EH (cell line): ENCODE measurements around the gene CLSTN2.

Experiments
- DNase-seq: peaks from one replicate; pipeline ENCODE4 v3.0.0-alpha.2; 2015; ENCODE audit warnings: low read depth

CLSTN2 gene

GRCh38 chr3:140053794-140054193 is 118.8 kb downstream of the CLSTN2 start:
- DNase-seq = no peak

DNA sequence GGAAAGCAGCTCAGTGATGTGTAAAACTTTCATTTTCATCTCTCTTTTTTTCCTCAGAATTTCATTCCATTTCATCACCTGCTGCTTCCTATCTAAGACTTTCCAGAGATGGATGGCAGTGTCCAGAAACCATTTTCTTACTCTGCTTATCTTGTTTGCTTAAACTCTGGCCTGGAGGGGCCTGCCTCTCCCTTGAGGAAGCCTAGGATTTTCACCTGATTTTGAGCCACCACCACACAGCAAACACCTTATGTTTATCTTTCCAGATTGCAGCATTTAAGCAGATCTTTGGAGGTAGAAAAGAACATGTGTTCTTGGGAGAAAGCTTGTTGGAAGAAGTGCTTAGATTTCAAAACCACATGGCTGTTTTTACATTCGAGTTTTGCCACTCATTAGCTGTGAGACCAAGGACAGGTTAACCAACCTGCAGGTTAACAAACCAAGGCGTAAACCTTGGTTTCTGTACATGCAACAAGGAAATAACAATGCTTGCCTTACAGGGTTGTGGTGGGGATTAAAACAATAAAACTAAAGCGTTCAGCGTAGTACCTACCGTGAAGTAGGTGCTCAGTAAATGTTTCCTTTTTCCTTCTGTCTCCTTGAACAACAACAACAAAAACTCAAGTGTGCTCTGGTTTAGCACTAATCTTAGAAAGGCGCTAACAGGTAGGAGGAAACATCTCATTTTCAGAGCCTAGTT is 120.3 kb downstream of the CLSTN2 start:
- DNase-seq = no peak

GRCh38 chr3:140056047-140056446 is 121.1 kb downstream of the CLSTN2 start:
- no peak for DNase-seq

- no peak for DNase-seq
Observed at GRCh38 chr3:140061211-140061610, 126.2 kb downstream of the CLSTN2 start.

GRCh38 chr3:140062461-140062860 is 127.5 kb downstream of the CLSTN2 start:
- no peak for DNase-seq

DNA sequence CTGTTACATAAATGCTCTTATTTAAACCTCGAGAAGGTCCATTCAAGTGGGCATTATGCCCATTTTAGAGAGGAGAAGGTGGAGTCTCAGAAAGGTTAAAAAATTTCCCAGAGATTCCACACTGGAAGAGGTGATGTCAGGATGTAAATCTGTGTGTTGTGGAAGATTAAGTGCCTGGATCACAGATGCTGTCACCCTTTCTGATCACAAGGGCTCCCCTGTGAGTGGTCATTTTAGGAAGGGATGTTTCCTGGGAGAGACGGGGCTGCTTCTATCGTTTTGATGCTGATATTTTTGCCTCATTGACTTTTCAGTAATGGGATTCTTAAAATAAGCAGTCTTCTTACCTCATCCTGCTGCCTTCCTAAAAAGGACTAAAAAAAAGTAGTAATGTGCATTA is 132.5 kb downstream of the CLSTN2 start:
- DNase-seq = no peak

GRCh38 chr3:140068494-140069017 is 133.6 kb downstream of the CLSTN2 start:
- no peak for DNase-seq

DNA sequence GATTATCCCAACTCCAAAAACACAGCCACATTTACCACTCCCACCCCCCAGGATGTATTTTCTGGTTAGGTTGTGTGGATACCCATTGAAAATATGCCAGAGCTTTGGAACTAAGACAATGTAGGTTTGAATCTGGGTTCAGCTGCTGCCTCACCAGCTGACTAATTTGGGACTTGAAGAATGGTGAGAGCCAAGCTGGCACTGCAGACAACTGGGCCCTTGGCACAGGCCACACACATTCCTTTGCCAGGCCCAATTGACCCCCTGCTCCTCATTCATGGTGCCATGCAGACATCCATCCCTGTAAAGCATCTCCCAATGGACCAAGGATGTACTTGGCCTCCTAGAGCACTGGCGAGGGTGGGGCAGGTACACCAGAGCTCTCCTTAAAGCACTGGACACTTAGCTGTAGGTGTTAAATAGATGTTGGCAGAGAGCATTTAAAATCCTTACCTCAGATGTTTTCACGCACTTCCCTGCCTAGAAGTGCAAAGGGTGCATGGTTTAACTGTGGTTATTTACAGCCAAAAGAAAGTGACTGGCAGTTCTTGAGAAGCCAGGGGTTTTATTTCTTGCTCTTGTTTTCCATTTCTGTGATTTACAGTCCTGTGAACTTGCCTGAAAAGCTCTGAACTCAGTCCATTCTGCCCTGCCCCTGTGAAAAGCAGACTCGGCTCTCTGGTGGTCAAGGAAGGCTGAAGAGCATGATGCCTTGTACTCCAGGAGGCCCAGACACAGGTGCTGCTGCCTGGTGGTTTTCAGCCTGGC is 138.5 kb downstream of the CLSTN2 start:
- no peak for DNase-seq

GRCh38 chr3:140076552-140076951 is 141.6 kb downstream of the CLSTN2 start:
- DNase-seq = no peak

GRCh38 chr3:140077406-140077805 is 142.4 kb downstream of the CLSTN2 start:
- DNase-seq = no peak

GRCh38 chr3:140078343-140078742 is 143.4 kb downstream of the CLSTN2 start:
- no peak for DNase-seq

- no peak for DNase-seq
Observed at GRCh38 chr3:140078940-140079339, 144.0 kb downstream of the CLSTN2 start.

- DNase-seq = no peak
Observed at GRCh38 chr3:140081887-140082286, 146.9 kb downstream of the CLSTN2 start.

DNA sequence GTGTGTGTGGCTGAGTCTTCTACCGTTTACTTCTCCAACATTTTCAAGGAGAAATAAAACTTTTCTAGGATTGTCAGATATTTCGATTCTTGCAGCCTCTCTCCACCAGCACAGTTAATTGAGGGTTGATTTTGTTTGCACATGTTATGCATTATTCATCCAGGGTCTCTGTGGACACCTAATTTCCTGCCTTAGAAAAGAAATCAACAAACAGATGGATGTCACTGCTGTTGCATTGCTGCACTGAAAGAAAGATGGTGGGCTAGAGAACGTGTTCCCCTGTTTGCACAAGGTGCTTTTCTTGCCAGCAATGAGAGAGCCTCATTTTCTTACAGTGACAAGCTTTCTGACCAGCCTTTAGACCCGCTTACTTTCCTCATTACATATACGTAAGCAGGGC is 150.0 kb downstream of the CLSTN2 start:
- DNase-seq = no peak

GRCh38 chr3:140086642-140087041 is 151.7 kb downstream of the CLSTN2 start:
- no peak for DNase-seq

GRCh38 chr3:140088058-140088457 is 153.1 kb downstream of the CLSTN2 start:
- DNase-seq = no peak

DNA sequence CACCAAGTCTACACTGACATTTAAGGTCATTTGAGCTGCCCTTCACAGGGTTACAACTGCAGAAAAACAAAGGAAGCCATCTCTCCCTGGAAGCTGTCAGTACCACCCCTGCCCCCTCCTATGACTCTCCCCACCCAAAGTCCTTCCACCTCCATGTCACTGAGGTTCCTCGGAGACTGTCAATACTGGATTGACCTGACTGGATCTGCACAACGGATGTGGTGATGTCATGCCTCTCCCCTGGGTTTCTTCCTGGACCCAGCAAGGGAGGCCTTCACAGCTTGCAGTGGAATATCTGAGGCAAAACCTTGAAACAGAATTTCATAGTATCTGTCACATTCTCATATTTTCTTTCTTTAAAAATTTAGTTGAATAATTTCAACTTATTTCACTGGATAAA is 153.5 kb downstream of the CLSTN2 start:
- no peak for DNase-seq

- no peak for DNase-seq
Observed at GRCh38 chr3:140089403-140090072, 154.6 kb downstream of the CLSTN2 start.

DNA sequence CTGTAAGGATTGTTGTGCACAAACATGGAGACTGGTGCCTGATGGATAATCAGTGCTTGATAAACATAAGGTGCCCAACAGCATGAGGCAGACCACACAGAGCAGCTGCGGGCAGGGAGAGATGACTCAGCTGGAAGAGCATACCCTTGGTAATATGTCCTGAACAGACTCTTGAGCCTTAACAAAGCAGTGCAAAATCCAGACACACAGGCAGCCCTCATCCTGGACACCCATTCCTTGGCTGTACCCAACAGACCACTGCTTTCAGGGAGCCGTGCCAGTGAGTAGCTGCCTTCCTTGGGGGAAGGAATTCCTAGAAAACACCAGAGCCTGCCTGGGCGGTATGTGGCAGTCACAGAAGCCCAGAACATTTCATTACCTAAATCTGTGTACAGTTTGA is 156.2 kb downstream of the CLSTN2 start:
- no peak for DNase-seq

DNA sequence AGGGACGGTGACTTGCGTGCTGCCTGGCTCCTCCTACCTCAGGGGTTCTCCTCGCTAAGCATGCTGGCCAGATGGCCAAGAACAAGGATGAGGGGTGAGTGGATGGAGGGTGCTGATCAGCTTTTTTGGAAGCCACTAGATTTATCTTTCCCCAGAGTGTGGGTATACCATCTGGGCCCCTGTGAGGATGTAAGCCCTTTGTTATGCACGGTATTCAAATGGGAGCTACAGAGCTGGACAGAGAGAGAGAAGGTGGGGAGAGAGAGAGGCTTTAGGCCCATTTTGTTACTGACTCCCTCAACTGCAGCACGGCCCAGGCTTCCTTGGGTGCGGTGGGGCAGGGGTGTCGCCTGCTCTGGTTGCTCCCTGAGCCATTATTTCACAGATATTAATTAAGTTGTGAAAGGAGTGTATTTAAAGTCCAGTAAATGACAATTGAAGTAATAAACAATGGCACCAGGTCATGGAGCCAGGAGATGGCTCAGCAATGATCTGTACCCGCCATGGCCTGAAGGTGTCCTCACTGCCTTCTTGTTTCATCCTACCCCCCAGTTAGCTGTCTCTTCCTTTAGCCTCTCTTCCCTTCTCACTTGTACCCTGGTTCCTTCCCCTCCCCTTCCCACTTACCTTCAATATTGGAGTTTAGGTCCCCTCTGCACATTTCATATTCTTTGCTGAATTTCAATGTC is 158.0 kb downstream of the CLSTN2 start:
- no peak for DNase-seq

- DNase-seq = peak; percentile 57
Observed at GRCh38 chr3:140093742-140094141, 158.8 kb downstream of the CLSTN2 start.

DNA sequence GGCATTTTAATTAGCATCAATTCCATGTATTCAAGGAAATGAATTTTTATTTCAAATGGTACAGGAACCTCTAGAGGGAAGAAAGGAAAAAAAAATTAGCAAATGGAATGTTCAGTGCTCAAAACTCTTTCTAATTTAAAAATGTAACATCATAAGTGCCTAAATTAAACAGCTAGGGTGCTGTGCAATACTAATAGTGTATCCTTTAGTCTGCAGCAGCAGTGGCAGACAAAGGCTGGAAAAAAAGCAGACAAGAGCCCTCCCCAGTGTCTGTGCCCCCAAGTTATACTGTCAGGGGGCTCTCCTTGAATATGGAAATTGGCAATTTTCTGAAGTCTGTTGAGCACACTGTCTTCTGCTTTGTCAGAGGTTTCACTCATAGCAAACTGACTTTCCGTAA is 159.5 kb downstream of the CLSTN2 start:
- DNase-seq = no peak
